ENCODE measurements around the gene WASF2. TPM values are rescaled to one million over a fixed set of nuclear protein-coding genes. Genes with fewer than 3 reads are reported as not detected.

Gene WASF2
- total RNA-seq, 1 experiment from 2014 or later: 104 TPM

GRCh38 chr1:27383661-27384060 lies 106.3 kb downstream of the WASF2 start:
- Mint-ChIP-seq H3K27me3 (ENCODE audit: low read depth) (peaks cover 31% of the 10 kb centered on the region), H3K9me3 (no peaks in the 10 kb centered on the region), H3K36me3 (no peaks in the 10 kb centered on the region), H3K4me3 (peak overlapping the region; percentile 53), H3K27ac (no peak overlapping the region), H3K4me1 (peaks cover 6% of the 10 kb centered on the region)
- ATAC-seq: no peak
- TF ChIP-seq MYBL2 (CRISPR knock-in tag; IDR thresholded peaks at IDR 0.05) (no peak), KAT7 (CRISPR knock-in tag; IDR thresholded peaks at IDR 0.05; ENCODE audit: borderline replicate concordance) (no peak), CDX4 (CRISPR knock-in tag; IDR thresholded peaks at IDR 0.05; ENCODE audit: borderline replicate concordance) (no peak), FOXP1 (CRISPR knock-in tag; IDR thresholded peaks at IDR 0.05; ENCODE audit: borderline replicate concordance) (no peak), E2F4 (CRISPR knock-in tag; IDR thresholded peaks at IDR 0.05; ENCODE audit: borderline replicate concordance, low read depth) (no peak), MXD4 (CRISPR knock-in tag; IDR thresholded peaks at IDR 0.05; ENCODE audit: borderline replicate concordance) (no peak), ZSCAN18 (CRISPR knock-in tag; IDR thresholded peaks at IDR 0.05) (no peak), ZNF396 (CRISPR knock-in tag; IDR thresholded peaks at IDR 0.05; ENCODE audit: borderline replicate concordance) (no peak)
- POLR2A ChIA-PET: interaction anchor here (1.0 to 2.7 kb wide), 2 partner anchors 18 to 191 kb away, joined by 4 to 13 read pairs; partner anchors contain the start of gene MAP3K6
- no peak for DNase-seq (ENCODE audit: low spot score)
- CTCF ChIA-PET: interaction anchor here (1.0 to 13.1 kb wide), 11 partner anchors 10 to 279 kb away, joined by 3 to 260 read pairs (median 10); no protein-coding TSS in a partner anchor

- Mint-ChIP-seq H3K27ac (no peak within 1 kb of the TSS), H3K27me3 (ENCODE audit: low read depth) (peaks cover 31% of the 10 kb centered on the region), H3K4me1 (peaks cover 4% of the 10 kb centered on the region; the same call in 1 of the 2 replicates), H3K9me3 (no peaks in the 10 kb centered on the region), H3K4me3 (peak within 1 kb of the TSS; percentile 67), H3K36me3 (no peaks in the 10 kb centered on the region)
- ChIA-PET CTCF (interaction anchor here (0.6 to 13.1 kb wide), 26 partner anchors 8 to 337 kb away, joined by 3 to 260 read pairs (median 6); partner anchors contain the start of genes FCN3, GPR3 and MAP3K6), POLR2A (interaction anchor here (0.7 to 2.7 kb wide), 7 partner anchors 8 to 192 kb away, joined by 3 to 13 read pairs (median 4); partner anchors contain the start of genes FCN3 and MAP3K6)
- TF ChIP-seq SP1 (CRISPR knock-in tag; conservative IDR thresholded peaks at IDR 0.05) (peak; percentile 82), IRF1 (CRISPR knock-in tag; IDR thresholded peaks at IDR 0.05) (no peak)
- peak; percentile 93 for DNase-seq (ENCODE audit: low spot score)
- peak; percentile 95 for ATAC-seq
These were observed 106.8 kb downstream of the WASF2 start, which contains the start of gene CD164L2 for GRCh38 chr1:27383039-27383605. Gene CD164L2 (minus strand): TSS chr1:27383333. CDS start chr1:27383239, 94 bp downstream.

- POLR2A ChIA-PET: interaction anchor here (0.5 to 2.7 kb wide), 7 partner anchors 8 to 193 kb away, joined by 3 to 13 read pairs (median 4); partner anchors contain the start of genes FCN3 and MAP3K6
- no peak for TF ChIP-seq ZSCAN18 (CRISPR knock-in tag; IDR thresholded peaks at IDR 0.05)
- TF ChIP-seq AR (CRISPR knock-in tag; IDR thresholded peaks at IDR 0.05): no peak
- no peak for TF ChIP-seq MAX (CRISPR knock-in tag; IDR thresholded peaks at IDR 0.05)
- no peak for TF ChIP-seq KAT7 (CRISPR knock-in tag; IDR thresholded peaks at IDR 0.05; ENCODE audit: borderline replicate concordance)
- TF ChIP-seq FOXP4 (CRISPR knock-in tag; IDR thresholded peaks at IDR 0.05): no peak
- TF ChIP-seq PREB (CRISPR knock-in tag; IDR thresholded peaks at IDR 0.05; ENCODE audit: borderline replicate concordance): no peak
These were observed 107.8 kb downstream of the WASF2 start for GRCh38 chr1:27381969-27382762.

More at GRCh38 chr1:27381969-27382762, 107.8 kb downstream of the WASF2 start:
- peaks cover 29% of the 10 kb centered on the region for H3K27me3 Mint-ChIP-seq (ENCODE audit: low read depth)
- ATAC-seq (no peak), DNase-seq (ENCODE audit: low spot score) (no peak)
- H3K4me1 Mint-ChIP-seq: peaks cover 4% of the 10 kb centered on the region; the same call in 1 of the 2 replicates
- H3K4me3 Mint-ChIP-seq: peak overlapping the region; percentile 67
- H3K36me3 Mint-ChIP-seq: no peaks in the 10 kb centered on the region
- H3K9me3 Mint-ChIP-seq: no peaks in the 10 kb centered on the region
- CTCF ChIA-PET: interaction anchor here (0.6 to 13.1 kb wide), 25 partner anchors 8 to 337 kb away, joined by 3 to 260 read pairs (median 5); partner anchors contain the start of genes FCN3, GPR3 and MAP3K6
- H3K27ac Mint-ChIP-seq: no peak overlapping the region

Measured in WTC11 (cell line).